ENCODE results near the gene PGPEP1. TPM values are rescaled to one million over a fixed set of nuclear protein-coding genes. Genes with fewer than 3 reads are reported as not detected.

Gene PGPEP1
- total and polyA plus RNA-seq, 10 of the 15 experiments (the other 5 are each of a cell fraction or from before 2014, with no cell fraction given), result 13.8 to 39.4 (median 17.0) TPM

DNA sequence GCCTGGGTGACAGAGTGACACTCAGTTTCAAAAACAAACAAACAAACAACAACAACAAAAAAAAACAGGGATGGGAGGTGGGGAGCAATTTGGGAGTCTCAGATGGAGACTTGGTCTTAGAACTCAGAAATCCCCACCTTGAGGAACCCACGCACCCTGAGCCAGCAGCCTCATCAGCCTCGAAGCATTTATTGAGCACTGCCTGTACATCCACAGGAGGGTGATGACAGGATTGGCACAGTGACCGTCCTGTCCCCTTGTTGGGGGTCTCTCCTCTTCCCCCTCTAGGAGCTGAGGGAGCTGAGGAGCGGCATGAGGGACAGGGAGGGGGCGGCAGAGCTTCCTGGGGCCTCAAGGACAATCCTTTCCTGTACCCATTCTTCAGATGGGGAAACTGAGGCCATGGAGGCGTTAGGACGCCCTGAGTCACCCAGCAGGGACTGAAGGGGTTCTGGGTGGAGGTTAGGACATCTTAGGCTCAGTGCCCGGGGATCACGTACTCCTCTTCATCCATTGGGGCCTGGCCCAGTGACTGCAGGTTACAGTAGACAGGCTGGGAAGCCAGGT is 51.2 kb downstream of the PGPEP1 start:
- ChIA-PET RAD21 (ENCODE audit: unreplicated experiment) (interaction anchor here (1.9 to 5.5 kb wide), 3 partner anchors 10 to 25 kb away, joined by 4 to 63 read pairs (median 9); no protein-coding TSS in a partner anchor), SMC1A (ENCODE audit: uncharacterized antibody, unreplicated experiment) (interaction anchor here (0.7 to 1.1 kb wide), 3 partner anchors 8 to 53 kb away, joined by 3 read pairs; no protein-coding TSS in a partner anchor), POLR2A (interaction anchor here (0.9 to 2.0 kb wide), 2 partner anchors 23 to 26 kb away, joined by 3 to 9 read pairs; no protein-coding TSS in a partner anchor), CTCF (interaction anchor here (1.7 to 9.4 kb wide), 6 partner anchors 8 to 112 kb away, joined by 7 to 144 read pairs (median 47); partner anchors contain the start of gene LRRC25)
- Histone ChIP-seq H3K27ac (ENCODE audit: control insufficient read depth, insufficient read depth) (no peak overlapping the region), H2AFZ (ENCODE audit: control insufficient read depth, low read depth, low read length) (no peak overlapping the region), H3K4me1 (ENCODE audit: control insufficient read depth, insufficient read depth, low read length) (peaks cover 24% of the 10 kb centered on the region), H3K9ac (ENCODE audit: control insufficient read depth, insufficient read depth, low read length) (no peak overlapping the region), H3K79me2 (ENCODE audit: control insufficient read depth, insufficient read depth, low read length) (no peaks in the 10 kb centered on the region), H3K4me2 (ENCODE audit: control insufficient read depth, insufficient read depth) (no peak overlapping the region), H3K27me3 (replicated peaks in 1 of 2; ENCODE audit: control insufficient read depth in 2 of 2, insufficient read depth in 2 of 2, low read length in 1 of 2) (peaks cover 0 to 3% of the 10 kb centered on the region in 2 experiments; a peak in 3 of 4 replicates), H3K36me3 (ENCODE audit: control insufficient read depth in 2 of 2, insufficient read depth in 2 of 2, low read length in 1 of 2) (no peaks in the 10 kb centered on the region), H3K9me3 (replicated peaks; ENCODE audit: control insufficient read depth, insufficient read depth, low read length) (no peaks in the 10 kb centered on the region; the same call in 2 of the 3 replicates), H3K4me3 (no peak overlapping the region), H4K20me1 (ENCODE audit: control insufficient read depth, insufficient read depth) (no peaks in the 10 kb centered on the region)
- DNase-seq (ENCODE audit: low read depth, low spot score), result no peak
- ATAC-seq, result no peak
- no peak for FAIRE-seq
- no TSS peak for BruUV-seq (replicated peaks)
- intact Hi-C loops (cut with micrococcal nuclease; ENCODE audit: unreplicated experiment), result no loop called here
- WGBS (ENCODE audit: insufficient coverage, insufficient replicate concordance, low lambda C conversion rate, missing lambda C conversion rate), result 82% methylated on average over 6 of the region's 9 CpGs
- in situ Hi-C loops (cut with MboI), result no loop called here
- no peak for TF ChIP-seq ZSCAN29 (IDR thresholded peaks at IDR 0.05)
- TF ChIP-seq PAX5 (IDR thresholded peaks at IDR 0.05; ENCODE audit: borderline replicate concordance, low read depth, low read length), result no peak
- TF ChIP-seq, protein P1, sequence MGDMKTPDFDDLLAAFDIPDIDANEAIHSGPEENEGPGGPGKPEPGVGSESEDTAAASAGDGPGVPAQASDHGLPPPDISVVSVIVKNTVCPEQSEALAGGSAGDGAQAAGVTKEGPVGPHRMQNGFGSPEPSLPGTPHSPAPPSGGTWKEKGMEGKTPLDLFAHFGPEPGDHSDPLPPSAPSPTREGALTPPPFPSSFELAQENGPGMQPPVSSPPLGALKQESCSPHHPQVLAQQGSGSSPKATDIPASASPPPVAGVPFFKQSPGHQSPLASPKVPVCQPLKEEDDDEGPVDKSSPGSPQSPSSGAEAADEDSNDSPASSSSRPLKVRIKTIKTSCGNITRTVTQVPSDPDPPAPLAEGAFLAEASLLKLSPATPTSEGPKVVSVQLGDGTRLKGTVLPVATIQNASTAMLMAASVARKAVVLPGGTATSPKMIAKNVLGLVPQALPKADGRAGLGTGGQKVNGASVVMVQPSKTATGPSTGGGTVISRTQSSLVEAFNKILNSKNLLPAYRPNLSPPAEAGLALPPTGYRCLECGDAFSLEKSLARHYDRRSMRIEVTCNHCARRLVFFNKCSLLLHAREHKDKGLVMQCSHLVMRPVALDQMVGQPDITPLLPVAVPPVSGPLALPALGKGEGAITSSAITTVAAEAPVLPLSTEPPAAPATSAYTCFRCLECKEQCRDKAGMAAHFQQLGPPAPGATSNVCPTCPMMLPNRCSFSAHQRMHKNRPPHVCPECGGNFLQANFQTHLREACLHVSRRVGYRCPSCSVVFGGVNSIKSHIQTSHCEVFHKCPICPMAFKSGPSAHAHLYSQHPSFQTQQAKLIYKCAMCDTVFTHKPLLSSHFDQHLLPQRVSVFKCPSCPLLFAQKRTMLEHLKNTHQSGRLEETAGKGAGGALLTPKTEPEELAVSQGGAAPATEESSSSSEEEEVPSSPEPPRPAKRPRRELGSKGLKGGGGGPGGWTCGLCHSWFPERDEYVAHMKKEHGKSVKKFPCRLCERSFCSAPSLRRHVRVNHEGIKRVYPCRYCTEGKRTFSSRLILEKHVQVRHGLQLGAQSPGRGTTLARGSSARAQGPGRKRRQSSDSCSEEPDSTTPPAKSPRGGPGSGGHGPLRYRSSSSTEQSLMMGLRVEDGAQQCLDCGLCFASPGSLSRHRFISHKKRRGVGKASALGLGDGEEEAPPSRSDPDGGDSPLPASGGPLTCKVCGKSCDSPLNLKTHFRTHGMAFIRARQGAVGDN (IDR thresholded peaks at IDR 0.05), result no peak
- no peak for TF ChIP-seq TAF1 (IDR thresholded peaks at IDR 0.05; ENCODE audit: borderline replicate concordance, low read depth, low read length)
- TF ChIP-seq TCF12 (IDR thresholded peaks at IDR 0.05; ENCODE audit: low read depth, low read length), result no peak
- TF ChIP-seq, protein P2, sequence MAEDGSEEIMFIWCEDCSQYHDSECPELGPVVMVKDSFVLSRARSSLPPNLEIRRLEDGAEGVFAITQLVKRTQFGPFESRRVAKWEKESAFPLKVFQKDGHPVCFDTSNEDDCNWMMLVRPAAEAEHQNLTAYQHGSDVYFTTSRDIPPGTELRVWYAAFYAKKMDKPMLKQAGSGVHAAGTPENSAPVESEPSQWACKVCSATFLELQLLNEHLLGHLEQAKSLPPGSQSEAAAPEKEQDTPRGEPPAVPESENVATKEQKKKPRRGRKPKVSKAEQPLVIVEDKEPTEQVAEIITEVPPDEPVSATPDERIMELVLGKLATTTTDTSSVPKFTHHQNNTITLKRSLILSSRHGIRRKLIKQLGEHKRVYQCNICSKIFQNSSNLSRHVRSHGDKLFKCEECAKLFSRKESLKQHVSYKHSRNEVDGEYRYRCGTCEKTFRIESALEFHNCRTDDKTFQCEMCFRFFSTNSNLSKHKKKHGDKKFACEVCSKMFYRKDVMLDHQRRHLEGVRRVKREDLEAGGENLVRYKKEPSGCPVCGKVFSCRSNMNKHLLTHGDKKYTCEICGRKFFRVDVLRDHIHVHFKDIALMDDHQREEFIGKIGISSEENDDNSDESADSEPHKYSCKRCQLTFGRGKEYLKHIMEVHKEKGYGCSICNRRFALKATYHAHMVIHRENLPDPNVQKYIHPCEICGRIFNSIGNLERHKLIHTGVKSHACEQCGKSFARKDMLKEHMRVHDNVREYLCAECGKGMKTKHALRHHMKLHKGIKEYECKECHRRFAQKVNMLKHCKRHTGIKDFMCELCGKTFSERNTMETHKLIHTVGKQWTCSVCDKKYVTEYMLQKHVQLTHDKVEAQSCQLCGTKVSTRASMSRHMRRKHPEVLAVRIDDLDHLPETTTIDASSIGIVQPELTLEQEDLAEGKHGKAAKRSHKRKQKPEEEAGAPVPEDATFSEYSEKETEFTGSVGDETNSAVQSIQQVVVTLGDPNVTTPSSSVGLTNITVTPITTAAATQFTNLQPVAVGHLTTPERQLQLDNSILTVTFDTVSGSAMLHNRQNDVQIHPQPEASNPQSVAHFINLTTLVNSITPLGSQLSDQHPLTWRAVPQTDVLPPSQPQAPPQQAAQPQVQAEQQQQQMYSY (CRISPR knock-in tag; IDR thresholded peaks at IDR 0.05), result no peak
